Caco-2 (cell line): ENCODE data around the gene UMOD. TPM values are rescaled to one million over a fixed set of nuclear protein-coding genes. Genes with fewer than 3 reads are reported as not detected.

ENCODE experiments used
- BruUV-seq: library from RNA; stranded (reverse); fragments of 400-500 nt; replicated peaks from 2 replicates; lab custom pipeline; 2021; lab: Mats Ljungman, UMichigan
- CTCF ChIA-PET: fragments of 300-600 bp; sonication (Branson Sonifier 250); formaldehyde crosslinking; loops from one replicate; lab custom pipeline; 2022; ENCODE audit warnings: antibody characterized with exemption; lab: Charles Lee
- POLR2A ChIA-PET: fragments of 300-600 bp; sonication (Branson Sonifier 250); formaldehyde crosslinking; loops from one replicate; lab custom pipeline; 2022; ENCODE audit warnings: antibody characterized with exemption; lab: Charles Lee
- DNase-seq, 2 experiments: peaks; one replicate each; pipeline versions ENCODE4 v3.0.0 to v3.0.0-alpha.2; 2020 to 2022
- H3K27me3 ChIP-seq: replicated peaks from 2 replicates; pipeline ENCODE4 v1.6.0; 2011; ENCODE audit warnings: low read length; ENCODE audit not compliant: control insufficient read depth, insufficient read depth
- H3K36me3 ChIP-seq: 2 replicates; pipeline ENCODE4 v1.5.1; 2011; ENCODE audit warnings: low read length; ENCODE audit not compliant: control insufficient read depth, insufficient read depth
- H3K4me1 ChIP-seq: fragments of 250-450 bp; sonication (Bioruptor Pico); 2 replicates; pipeline ENCODE4 v1.5.1; 2020; ENCODE audit warnings: mild to moderate bottlenecking
- H3K4me3 ChIP-seq: 2 replicates; pipeline ENCODE4 v1.5.1; 2011; ENCODE audit warnings: low read depth, mild to moderate bottlenecking, control low read depth, low read length
- H3K9me3 ChIP-seq: fragments of 250-450 bp; sonication (Bioruptor Pico); 2 replicates; pipeline ENCODE4 v1.5.1; 2020; ENCODE audit warnings: mild to moderate bottlenecking, moderate library complexity
- H3K27ac Mint-ChIP-seq: one replicate; pipeline ENCODE4 v1.8.0; 2022; ENCODE audit warnings: mixed read lengths; ENCODE audit not compliant: unreplicated experiment
- H3K27me3 Mint-ChIP-seq: one replicate; pipeline ENCODE4 v1.8.0; 2022; ENCODE audit warnings: mixed read lengths; ENCODE audit not compliant: insufficient read depth, unreplicated experiment
- H3K36me3 Mint-ChIP-seq: one replicate; pipeline ENCODE4 v1.8.0; 2022; ENCODE audit warnings: mild to moderate bottlenecking, mixed read lengths; ENCODE audit not compliant: insufficient read depth, unreplicated experiment
- H3K4me1 Mint-ChIP-seq: one replicate; pipeline ENCODE4 v1.8.0; 2022; ENCODE audit warnings: low read depth, mixed read lengths; ENCODE audit not compliant: unreplicated experiment
- H3K4me3 Mint-ChIP-seq: one replicate; pipeline ENCODE4 v1.8.0; 2022; ENCODE audit warnings: mild to moderate bottlenecking, moderate library complexity, mixed read lengths; ENCODE audit not compliant: unreplicated experiment
- H3K9me3 Mint-ChIP-seq: one replicate; pipeline ENCODE4 v1.8.0; 2022; ENCODE audit warnings: mixed read lengths; ENCODE audit not compliant: unreplicated experiment
- intact Hi-C: fragments of 100-400 bp; cut with micrococcal nuclease; formaldehyde crosslinking; loops from one replicate; pipeline ENCODE4 v1.10.0; 2022; ENCODE audit not compliant: unreplicated experiment
- total RNA-seq: library from RNA; stranded (reverse); gene quantifications from 2 replicates; pipeline ENCODE4 v1.2.3, GENCODE V29; 2022
- TF ChIP-seq, protein P1 (sequence below), 2 experiments: fragments of 200-600 bp in 1 of 2; IDR thresholded peaks; 1 replicate in 1 of 2; 2 replicates in 1 of 2; pipeline versions ENCODE4 v1.5.1 to v1.8.0; 2011 to 2022; ENCODE audit warnings: antibody characterized with exemption in 1 of 2, control low read depth in 1 of 2, inconsistent platforms in 1 of 2, low read depth in 1 of 2, low read length in 1 of 2, mild to moderate bottlenecking in 1 of 2, moderate library complexity in 1 of 2; ENCODE audit not compliant: insufficient read depth in 1 of 2, severe bottlenecking in 1 of 2, unreplicated experiment in 1 of 2

The UMOD gene
- total RNA-seq, 1 experiment from 2014 or later, result not detected

- no peaks in the 10 kb centered on the region for H3K36me3 Mint-ChIP-seq
- H3K9me3 Mint-ChIP-seq, result no peaks in the 10 kb centered on the region
- no peak overlapping the region for H3K4me3 ChIP-seq
Measured at GRCh38 chr16:20308266-20308665, 44.2 kb downstream of the UMOD start.

DNA sequence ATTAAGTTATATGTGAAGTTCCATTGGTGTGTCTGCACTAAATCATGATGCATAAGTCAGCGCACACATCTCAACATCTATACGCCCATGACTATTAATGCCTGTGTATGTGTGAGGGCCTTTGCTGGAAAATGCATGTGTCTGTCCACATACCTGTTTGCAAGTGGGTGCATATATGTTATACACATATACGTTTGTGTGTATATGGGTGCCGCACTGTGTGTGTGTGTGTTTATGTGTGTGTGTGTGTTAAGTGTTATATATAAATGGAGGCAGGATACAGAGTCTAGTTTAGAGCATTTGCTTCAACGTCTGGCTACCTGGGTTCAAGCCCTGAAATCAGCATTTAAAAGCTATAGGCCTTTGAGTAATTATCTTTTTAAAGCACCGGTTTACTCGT, 44.7 kb downstream of the UMOD start:
- Mint-ChIP-seq H3K4me3 (no peak overlapping the region), H3K27ac (no peak overlapping the region), H3K4me1 (no peaks in the 10 kb centered on the region), H3K9me3 (no peaks in the 10 kb centered on the region), H3K36me3 (no peaks in the 10 kb centered on the region), H3K27me3 (peaks cover 19% of the 10 kb centered on the region)
- no TSS peak for BruUV-seq
- intact Hi-C loops, result no loop called here
- ChIA-PET CTCF (no interaction called here), POLR2A (no interaction called here)
- no peak for DNase-seq
- TF ChIP-seq, protein P1, sequence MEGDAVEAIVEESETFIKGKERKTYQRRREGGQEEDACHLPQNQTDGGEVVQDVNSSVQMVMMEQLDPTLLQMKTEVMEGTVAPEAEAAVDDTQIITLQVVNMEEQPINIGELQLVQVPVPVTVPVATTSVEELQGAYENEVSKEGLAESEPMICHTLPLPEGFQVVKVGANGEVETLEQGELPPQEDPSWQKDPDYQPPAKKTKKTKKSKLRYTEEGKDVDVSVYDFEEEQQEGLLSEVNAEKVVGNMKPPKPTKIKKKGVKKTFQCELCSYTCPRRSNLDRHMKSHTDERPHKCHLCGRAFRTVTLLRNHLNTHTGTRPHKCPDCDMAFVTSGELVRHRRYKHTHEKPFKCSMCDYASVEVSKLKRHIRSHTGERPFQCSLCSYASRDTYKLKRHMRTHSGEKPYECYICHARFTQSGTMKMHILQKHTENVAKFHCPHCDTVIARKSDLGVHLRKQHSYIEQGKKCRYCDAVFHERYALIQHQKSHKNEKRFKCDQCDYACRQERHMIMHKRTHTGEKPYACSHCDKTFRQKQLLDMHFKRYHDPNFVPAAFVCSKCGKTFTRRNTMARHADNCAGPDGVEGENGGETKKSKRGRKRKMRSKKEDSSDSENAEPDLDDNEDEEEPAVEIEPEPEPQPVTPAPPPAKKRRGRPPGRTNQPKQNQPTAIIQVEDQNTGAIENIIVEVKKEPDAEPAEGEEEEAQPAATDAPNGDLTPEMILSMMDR (IDR thresholded peaks at IDR 0.05; ENCODE audit: insufficient read depth in 1 of 2, low read depth in 1 of 2, low read length in 1 of 2, severe bottlenecking in 1 of 2, unreplicated experiment in 1 of 2), result no peak
- no peaks in the 10 kb centered on the region for H3K36me3 ChIP-seq
- H3K4me1 ChIP-seq, result no peaks in the 10 kb centered on the region
- H3K27me3 ChIP-seq, result no peaks in the 10 kb centered on the region
- H3K9me3 ChIP-seq, result no peaks in the 10 kb centered on the region
- no peak overlapping the region for H3K4me3 ChIP-seq

More at GRCh38 chr16:20308266-20308665, 44.2 kb downstream of the UMOD start:
- Mint-ChIP-seq H3K4me3 (no peak overlapping the region), H3K27ac (no peak overlapping the region), H3K27me3 (peaks cover 18% of the 10 kb centered on the region), H3K4me1 (no peaks in the 10 kb centered on the region)
- no TSS peak for BruUV-seq
- no peaks in the 10 kb centered on the region for H3K9me3 ChIP-seq
- DNase-seq, result no peak
- POLR2A ChIA-PET, result no interaction called here
- no peaks in the 10 kb centered on the region for H3K36me3 ChIP-seq
- no peaks in the 10 kb centered on the region for H3K4me1 ChIP-seq
- no peaks in the 10 kb centered on the region for H3K27me3 ChIP-seq
- intact Hi-C loops, result no loop called here
- TF ChIP-seq, protein P1 (IDR thresholded peaks at IDR 0.05; ENCODE audit: insufficient read depth in 1 of 2, low read depth in 1 of 2, low read length in 1 of 2, severe bottlenecking in 1 of 2, unreplicated experiment in 1 of 2), result no peak
- CTCF ChIA-PET, result no interaction called here

GRCh38 chr16:20307240-20307671, 45.3 kb downstream of the UMOD start:
- no peak for DNase-seq
- Mint-ChIP-seq H3K9me3 (no peaks in the 10 kb centered on the region), H3K4me3 (no peak overlapping the region), H3K36me3 (no peaks in the 10 kb centered on the region), H3K4me1 (no peaks in the 10 kb centered on the region), H3K27ac (no peak overlapping the region), H3K27me3 (peaks cover 19% of the 10 kb centered on the region)
- no TSS peak for BruUV-seq
- TF ChIP-seq, protein P1 (IDR thresholded peaks at IDR 0.05; ENCODE audit: insufficient read depth in 1 of 2, low read depth in 1 of 2, low read length in 1 of 2, severe bottlenecking in 1 of 2, unreplicated experiment in 1 of 2), result no peak
- H3K27me3 ChIP-seq, result no peaks in the 10 kb centered on the region
- ChIA-PET CTCF (no interaction called here), POLR2A (no interaction called here)
- intact Hi-C loops, result no loop called here
- no peaks in the 10 kb centered on the region for H3K4me1 ChIP-seq
- H3K9me3 ChIP-seq, result no peaks in the 10 kb centered on the region
- no peak overlapping the region for H3K4me3 ChIP-seq
- H3K36me3 ChIP-seq, result no peaks in the 10 kb centered on the region
